Measurements from ENCODE around the gene ZNF423.

DNA sequence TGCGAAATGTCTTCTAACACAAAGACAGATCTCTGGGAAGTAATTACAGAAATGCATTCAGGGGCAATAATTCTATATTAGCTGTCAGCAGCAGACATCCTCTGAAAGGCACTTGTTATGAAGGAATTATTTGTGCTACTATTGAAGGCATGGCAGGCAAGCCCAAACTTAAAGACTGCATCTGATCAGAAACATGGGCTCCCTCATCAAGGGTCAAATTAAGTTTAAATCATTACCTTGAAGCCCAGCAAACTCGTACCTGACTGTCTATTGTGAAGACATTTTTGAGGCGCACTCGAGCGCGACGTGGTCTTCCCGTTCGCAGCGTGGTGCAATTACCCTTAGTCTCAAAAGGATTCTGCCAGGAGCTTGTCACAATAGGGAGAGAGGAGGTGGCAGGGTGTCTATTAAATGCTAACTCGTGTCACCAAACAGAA lies 110.6 kb downstream of the ZNF423 start:
- TF ChIP-seq PAX5 (IDR thresholded peaks at IDR 0.05; ENCODE audit: insufficient read depth, low read length, severe bottlenecking) (no peak), TAF1 (IDR thresholded peaks at IDR 0.05; ENCODE audit: low read depth, low read length) (no peak), POLR2A (IDR thresholded peaks at IDR 0.05; ENCODE audit: low read depth, low read length) (no peak), POLR2AphosphoS5 (IDR thresholded peaks at IDR 0.05; ENCODE audit: low read depth, low read length) (no peak), SPI1 (IDR thresholded peaks at IDR 0.05; ENCODE audit: low read depth, low read length) (no peak)

All from GM12891 (cell line).